H1 (cell line): ENCODE data around the gene SLC39A7. TPM values are rescaled to one million over a fixed set of nuclear protein-coding genes. Genes with fewer than 3 reads are reported as not detected.

ENCODE experiments used
- CTCF ChIA-PET: fragments of 300-600 bp; sonication (Branson Sonifier 250); formaldehyde crosslinking; loops from one replicate; lab custom pipeline; 2021; ENCODE audit not compliant: partially characterized antibody; lab: Charles Lee
- POLR2A ChIA-PET: fragments of 300-600 bp; sonication (Branson Sonifier 250); formaldehyde crosslinking; loops from one replicate; lab custom pipeline; 2021; ENCODE audit warnings: inconsistent platforms; ENCODE audit not compliant: partially characterized antibody; lab: Charles Lee
- DNase-seq, 2 experiments: peaks; one replicate each; pipeline versions ENCODE4 v3.0.0 to v3.0.0-alpha.2; 2010 to 2022; ENCODE audit warnings: low spot score in 2 of 2, low read depth in 1 of 2, mixed read lengths in 1 of 2
- FAIRE-seq: peaks from 2 replicates; lab custom pipeline; 2011; peaks lifted over from hg19 to GRCh38; lab: Jason Lieb, UNC
- H2AFZ ChIP-seq: 2 replicates; pipeline ENCODE4 v1.8.1; 2012; ENCODE audit warnings: low read length, inconsistent platforms
- H2AK5ac ChIP-seq: 2 replicates; pipeline ENCODE4 v1.6.1; 2013; ENCODE audit warnings: low read depth, low read length
- H2BK120ac ChIP-seq: replicated peaks from 2 replicates; pipeline ENCODE3; 2013; ENCODE audit warnings: low read depth, low read length, inconsistent platforms
- H2BK12ac ChIP-seq: 2 replicates; pipeline ENCODE4 v1.6.1; 2013; ENCODE audit warnings: low read depth, low read length
- H2BK15ac ChIP-seq: 2 replicates; pipeline ENCODE4 v1.6.1; 2013; ENCODE audit warnings: low read length
- H2BK20ac ChIP-seq: 2 replicates; pipeline ENCODE4 v1.6.1; 2013; ENCODE audit warnings: low read length
- H2BK5ac ChIP-seq: 2 replicates; pipeline ENCODE4 v1.6.1; 2013; ENCODE audit warnings: low read depth, low read length
- H3K14ac ChIP-seq: 2 replicates; pipeline ENCODE4 v1.6.1; 2013; ENCODE audit warnings: inconsistent platforms; ENCODE audit not compliant: insufficient read length
- H3K18ac ChIP-seq: 2 replicates; pipeline ENCODE4 v1.6.1; 2013; ENCODE audit warnings: low read length; ENCODE audit errors: extremely low read depth
- H3K23ac ChIP-seq: 2 replicates; pipeline ENCODE4 v1.6.1; 2013; ENCODE audit warnings: inconsistent platforms; ENCODE audit not compliant: insufficient read length
- H3K23me2 ChIP-seq: 2 replicates; pipeline ENCODE4 v1.6.1; 2013; ENCODE audit warnings: low read depth, low read length
- H3K27ac ChIP-seq: 2 replicates; pipeline ENCODE4 v1.6.1; 2011; ENCODE audit warnings: low read depth, low read length, inconsistent platforms
- H3K27me3 ChIP-seq, 4 experiments: replicated peaks in 1 of 4; 1 replicate in 1 of 4; 2 replicates in 3 of 4; pipeline versions ENCODE4 v1.6.1 to v1.8.1; 2011 to 2013; ENCODE audit warnings: low read length in 3 of 4, mild to moderate bottlenecking in 3 of 4, inconsistent platforms in 2 of 4, mixed read lengths in 2 of 4, moderate library complexity in 1 of 4; ENCODE audit not compliant: control insufficient read depth in 3 of 4, insufficient read depth in 3 of 4; ENCODE audit errors: extremely low read depth in 1 of 4
- H3K36me3 ChIP-seq, 4 experiments: 2 replicates each; pipeline versions ENCODE4 v1.6.1 to v1.8.1; 2011 to 2013; ENCODE audit warnings: mild to moderate bottlenecking in 4 of 4, low read length in 3 of 4, moderate library complexity in 2 of 4, control low read depth in 1 of 4, inconsistent platforms in 1 of 4; ENCODE audit not compliant: insufficient read depth in 4 of 4, control insufficient read depth in 2 of 4
- H3K4ac ChIP-seq: replicated peaks from 2 replicates; pipeline ENCODE3; 2013; ENCODE audit warnings: low read length, low read depth, mixed read lengths, inconsistent platforms; ENCODE audit not compliant: insufficient read length
- H3K4me1 ChIP-seq, 4 experiments: replicated peaks in 1 of 4; 1 replicate in 1 of 4; 2 replicates in 3 of 4; pipeline versions ENCODE4 v1.6.1 to v1.8.1; 2011 to 2013; ENCODE audit warnings: low read length in 3 of 4, inconsistent platforms in 2 of 4, mixed read lengths in 1 of 4; ENCODE audit not compliant: insufficient read depth in 4 of 4, control insufficient read depth in 3 of 4
- H3K4me2 ChIP-seq, 2 experiments: 2 replicates each; pipeline versions ENCODE4 v1.6.1 to v1.8.1; 2011 to 2013; ENCODE audit warnings: low read depth in 2 of 2, low read length in 2 of 2, control low read depth in 1 of 2, inconsistent platforms in 1 of 2, mild to moderate bottlenecking in 1 of 2; ENCODE audit not compliant: insufficient read depth in 1 of 2
- H3K4me3 ChIP-seq, 4 experiments: fragments of 200-600, 300-600 bp in 1 of 4; sonication (generic), shearing (Covaris generic), sonication (Bioruptor Twin) in 1 of 4; 2 replicates each; pipeline versions ENCODE4 v1.5.1 to v1.8.1; 2011 to 2016; ENCODE audit warnings: low read length in 4 of 4, low read depth in 3 of 4, control low read depth in 2 of 4, inconsistent platforms in 2 of 4, mild to moderate bottlenecking in 2 of 4, mixed read lengths in 1 of 4, moderate library complexity in 1 of 4; ENCODE audit not compliant: insufficient read depth in 2 of 4; ENCODE audit errors: extremely low read depth in 1 of 4
- H3K56ac ChIP-seq: replicated peaks from 2 replicates; pipeline ENCODE3; 2013; ENCODE audit warnings: low read depth, mild to moderate bottlenecking, mixed read lengths, low read length, inconsistent platforms; ENCODE audit not compliant: insufficient read length
- H3K79me1 ChIP-seq: 2 replicates; pipeline ENCODE4 v1.6.1; 2013; ENCODE audit warnings: low read depth, low read length, control low read depth
- H3K79me2 ChIP-seq, 2 experiments: 2 replicates each; pipeline versions ENCODE4 v1.6.1 to v1.8.1; 2012 to 2013; ENCODE audit warnings: low read length in 2 of 2, mild to moderate bottlenecking in 2 of 2, inconsistent platforms in 1 of 2; ENCODE audit not compliant: insufficient read depth in 2 of 2, control insufficient read depth in 1 of 2
- H3K9ac ChIP-seq, 4 experiments: replicated peaks in 1 of 4; 1 replicate in 1 of 4; 2 replicates in 3 of 4; pipeline versions ENCODE4 v1.6.1 to v1.8.1; 2011 to 2013; ENCODE audit warnings: low read depth in 3 of 4, low read length in 3 of 4, control low read depth in 2 of 4, mild to moderate bottlenecking in 2 of 4, moderate library complexity in 2 of 4, inconsistent platforms in 1 of 4; ENCODE audit errors: extremely low read depth in 1 of 4
- H3K9me3 ChIP-seq, 2 experiments: 2 replicates each; pipeline versions ENCODE4 v1.6.1 to v1.8.1; 2012 to 2013; ENCODE audit warnings: mild to moderate bottlenecking in 2 of 2, moderate library complexity in 2 of 2, control low read depth in 1 of 2, inconsistent platforms in 1 of 2, low read depth in 1 of 2, low read length in 1 of 2, mixed read lengths in 1 of 2; ENCODE audit not compliant: insufficient read depth in 2 of 2
- H4K20me1 ChIP-seq, 2 experiments: replicated peaks in 1 of 2; 2 replicates each; pipeline versions ENCODE3 to v1.8.1; 2011 to 2013; ENCODE audit warnings: inconsistent platforms in 2 of 2, low read length in 2 of 2, mild to moderate bottlenecking in 1 of 2; ENCODE audit not compliant: insufficient read depth in 2 of 2, control insufficient read depth in 1 of 2
- H4K5ac ChIP-seq: 2 replicates; pipeline ENCODE4 v1.6.1; 2013; ENCODE audit warnings: low read length, low read depth, mixed read lengths, inconsistent platforms; ENCODE audit not compliant: insufficient read length
- H4K8ac ChIP-seq: 2 replicates; pipeline ENCODE4 v1.8.0; 2013; ENCODE audit warnings: mild to moderate bottlenecking, moderate library complexity, low read length, inconsistent platforms; ENCODE audit not compliant: insufficient read depth; ENCODE audit errors: extremely low read depth
- H4K91ac ChIP-seq: replicated peaks from 2 replicates; pipeline ENCODE3; 2013; ENCODE audit warnings: low read length, mixed read lengths, inconsistent platforms; ENCODE audit not compliant: insufficient read length
- ASH2L ChIP-seq: fragments of 200-600, 300-600 bp; sonication (generic); IDR thresholded peaks from one replicate; pipeline ENCODE4 v1.7.1; 2017; ENCODE audit warnings: low read length
- ATF3 ChIP-seq: IDR thresholded peaks from 2 replicates; pipeline ENCODE4 v1.6.1; 2011; ENCODE audit warnings: low read depth, mild to moderate bottlenecking, low read length; ENCODE audit not compliant: insufficient read depth
- CBX8 ChIP-seq: fragments of 300-800, 300-1000 bp; sonication (generic); IDR thresholded peaks from 2 replicates; pipeline ENCODE4 v1.7.1; 2016; ENCODE audit warnings: low read depth, low read length, borderline replicate concordance
- MAFK ChIP-seq: IDR thresholded peaks from 2 replicates; pipeline ENCODE4 v1.6.1; 2012; ENCODE audit warnings: low read depth, mild to moderate bottlenecking, improper control_type of control experiment, low read length
- RXRA ChIP-seq: IDR thresholded peaks from 2 replicates; pipeline ENCODE4 v1.6.1; 2011; ENCODE audit warnings: low read depth, mild to moderate bottlenecking, low read length, moderate library complexity; ENCODE audit not compliant: insufficient read depth
- SIN3A ChIP-seq, 2 experiments: IDR thresholded peaks in 1 of 2; conservative IDR thresholded peaks in 1 of 2; 2 replicates each; pipeline ENCODE4 v1.6.1; 2011 to 2012; ENCODE audit warnings: low read length in 2 of 2, improper control_type of control experiment in 1 of 2, low read depth in 1 of 2, mild to moderate bottlenecking in 1 of 2
- SIRT6 ChIP-seq: IDR thresholded peaks from one replicate; pipeline ENCODE4 v1.7.1; 2012; ENCODE audit warnings: low read length, inconsistent platforms
- SRF ChIP-seq: IDR thresholded peaks from 2 replicates; pipeline ENCODE4 v1.6.1; 2011; ENCODE audit warnings: mild to moderate bottlenecking, low read depth, low read length, moderate library complexity
- WGBS, 2 experiments: shearing (Covaris generic) in 1 of 2; methylation state at CpG; one replicate each; pipeline versions ENCODE4 v1.1.6 to v1.1.7; 2013 to 2015; ENCODE audit warnings: low lambda C conversion rate in 2 of 2, mixed read lengths in 2 of 2, inconsistent platforms in 1 of 2, low coverage in 1 of 2, missing lambda C conversion rate in 1 of 2; ENCODE audit not compliant: insufficient replicate concordance in 2 of 2, insufficient coverage in 1 of 2, insufficient read length in 1 of 2; ENCODE audit errors: extremely low coverage in 1 of 2, missing lambda C conversion rate in 1 of 2; 5-methylcytosine and 5-hydroxymethylcytosine counted together
- polyA plus RNA-seq, 7 experiments: library from polyadenylated mRNA; depleted of rRNA in 3 of 7; stranded (reverse) in 5 of 7; unstranded in 2 of 7; fragments of >200 nt in 5 of 7; fragments of 200-250 nt in 2 of 7; gene quantifications; 1 replicate in 5 of 7; 2 replicates in 1 of 7; 4 replicates in 1 of 7; pipeline versions ENCODE4 v1.2.1 to v1.2.3, GENCODE V29; 2011 to 2013; ENCODE audit warnings: missing spikeins in 2 of 7, mixed read lengths in 2 of 7
- total RNA-seq: library from RNA; stranded (reverse); fragmentation: NEBNext Ultra II Directional; extraction: Animal tissue kit (Norgen Biotek cat#: 25700); gene quantifications from 2 replicates; pipeline ENCODE4 v1.2.1, GENCODE V29; 2021
- TF ChIP-seq, protein P1 (sequence below), 3 experiments: IDR thresholded peaks; 1 replicate in 2 of 3; 2 replicates in 1 of 3; pipeline versions ENCODE4 v1.5.1 to v1.6.1; 2011; ENCODE audit warnings: low read length in 3 of 3, mild to moderate bottlenecking in 3 of 3, inconsistent platforms in 2 of 3, low read depth in 1 of 3, moderate library complexity in 1 of 3; ENCODE audit not compliant: insufficient read depth in 1 of 3; ENCODE audit errors: control extremely low read depth in 1 of 3

Gene SLC39A7
- total and polyA plus RNA-seq, 2 of the 8 experiments (the other 6 are each of a cell fraction or from before 2014, with no cell fraction given) = 63.3 to 123 TPM

DNA sequence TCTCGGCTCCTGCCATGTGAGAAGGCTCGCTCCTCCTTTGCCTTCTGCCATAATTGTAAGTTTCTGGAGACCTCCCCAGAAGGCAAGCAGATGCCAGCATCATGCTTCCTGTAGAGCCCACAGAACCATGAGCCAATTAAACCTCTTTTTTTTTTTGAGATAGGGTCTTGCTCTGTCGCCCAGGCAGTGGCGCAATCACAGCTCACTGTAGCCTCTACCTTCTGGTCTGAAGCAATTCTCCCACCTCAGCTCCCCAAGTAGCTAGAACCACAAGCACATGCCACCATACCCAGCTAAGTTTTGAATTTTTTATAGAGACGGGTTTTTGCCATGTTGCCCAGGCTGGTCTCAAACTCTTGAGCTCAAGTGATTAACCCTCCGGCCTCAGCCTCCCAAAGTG lies 36.2 kb downstream of the SLC39A7 start:
- Histone ChIP-seq H3K18ac (no peak overlapping the region), H3K23me2 (no peaks in the 10 kb centered on the region; the same call in 1 of the 2 replicates), H3K56ac (no peak overlapping the region), H4K5ac (no peak overlapping the region), H4K8ac (no peak overlapping the region), H3K4ac (no peak overlapping the region), H2BK15ac (no peak overlapping the region), H2BK12ac (no peak overlapping the region), H3K9me3 (no peaks in the 10 kb centered on the region), H3K27me3 (peaks cover 0 to 3% (median 0%) of the 10 kb centered on the region in 4 experiments; a peak in 1 of 7 replicates), H3K36me3 (no peaks in the 10 kb centered on the region), H3K14ac (no peak overlapping the region), H2BK5ac (no peak overlapping the region), H2AFZ (no peak overlapping the region), H3K9ac (no peak overlapping the region), H3K23ac (no peak overlapping the region), H3K4me3 (no peak overlapping the region), H4K91ac (no peak overlapping the region), H2BK20ac (no peak overlapping the region), H4K20me1 (no peaks in the 10 kb centered on the region), H3K79me2 (no peaks in the 10 kb centered on the region), H3K4me2 (no peak overlapping the region), H3K79me1 (no peaks in the 10 kb centered on the region), H3K27ac (no peak overlapping the region), H2AK5ac (no peak overlapping the region), H2BK120ac (no peak overlapping the region), H3K4me1 (peaks cover 0 to 3% (median 2%) of the 10 kb centered on the region in 4 experiments; a peak in 3 of 7 replicates)
- FAIRE-seq = no peak
- CTCF ChIA-PET = interaction anchor here (0.6 to 11.0 kb wide), 3 partner anchors 12 to 28 kb away, joined by 3 to 107 read pairs (median 4); partner anchors contain the start of gene RING1
- POLR2A ChIA-PET = no interaction called here
- DNase-seq = no peak
- WGBS, 2 experiments = 97% methylated on average over 6 of the region's 6 CpGs; no CpG with 5 or more reads in 1 of the 2 experiments
- TF ChIP-seq SIRT6 (no peak), ASH2L (no peak), CBX8 (no peak), ATF3 (no peak), RXRA (no peak), SIN3A (conservative IDR thresholded peaks at IDR 0.05 in 1 of 2, IDR thresholded peaks at IDR 0.05 in 1 of 2; ENCODE audit: low read depth in 1 of 2, low read length in 2 of 2) (no peak), SRF (no peak), MAFK (no peak)
- TF ChIP-seq, protein P1, sequence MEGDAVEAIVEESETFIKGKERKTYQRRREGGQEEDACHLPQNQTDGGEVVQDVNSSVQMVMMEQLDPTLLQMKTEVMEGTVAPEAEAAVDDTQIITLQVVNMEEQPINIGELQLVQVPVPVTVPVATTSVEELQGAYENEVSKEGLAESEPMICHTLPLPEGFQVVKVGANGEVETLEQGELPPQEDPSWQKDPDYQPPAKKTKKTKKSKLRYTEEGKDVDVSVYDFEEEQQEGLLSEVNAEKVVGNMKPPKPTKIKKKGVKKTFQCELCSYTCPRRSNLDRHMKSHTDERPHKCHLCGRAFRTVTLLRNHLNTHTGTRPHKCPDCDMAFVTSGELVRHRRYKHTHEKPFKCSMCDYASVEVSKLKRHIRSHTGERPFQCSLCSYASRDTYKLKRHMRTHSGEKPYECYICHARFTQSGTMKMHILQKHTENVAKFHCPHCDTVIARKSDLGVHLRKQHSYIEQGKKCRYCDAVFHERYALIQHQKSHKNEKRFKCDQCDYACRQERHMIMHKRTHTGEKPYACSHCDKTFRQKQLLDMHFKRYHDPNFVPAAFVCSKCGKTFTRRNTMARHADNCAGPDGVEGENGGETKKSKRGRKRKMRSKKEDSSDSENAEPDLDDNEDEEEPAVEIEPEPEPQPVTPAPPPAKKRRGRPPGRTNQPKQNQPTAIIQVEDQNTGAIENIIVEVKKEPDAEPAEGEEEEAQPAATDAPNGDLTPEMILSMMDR (IDR thresholded peaks at IDR 0.05; ENCODE audit: control extremely low read depth in 1 of 3, insufficient read depth in 1 of 3, low read depth in 1 of 3, low read length in 3 of 3) = no peak
